HG03342 (cell line): ENCODE measurements around the gene SPRED3.

Experiments used
- ATAC-seq: cut with Tn5 transposase; IDR thresholded peaks from one replicate; pipeline ENCODE4 v1.9.1; 2021; ENCODE audit warnings: mild to moderate bottlenecking, moderate library complexity; ENCODE audit not compliant: unreplicated experiment

The SPRED3 gene

DNA sequence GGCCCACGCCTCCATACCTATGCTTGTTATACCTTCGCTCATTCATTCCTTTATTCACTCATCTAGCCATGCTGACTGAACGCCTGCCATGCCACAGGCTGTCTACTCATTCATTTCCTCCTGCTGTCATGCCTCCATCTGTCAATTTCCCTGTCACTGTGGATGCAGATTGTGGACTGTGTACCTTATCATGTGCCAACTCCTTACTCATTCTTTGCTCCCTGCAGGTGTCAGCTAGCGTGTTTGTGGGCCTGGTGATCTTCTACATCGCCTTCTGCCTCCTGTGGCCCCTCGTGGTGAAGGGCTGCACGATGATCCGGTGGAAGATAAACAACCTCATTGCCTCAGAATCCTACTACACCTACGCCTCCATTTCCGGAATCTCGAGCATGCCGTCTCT, 18.2 kb upstream of the SPRED3 start:
- no peak for ATAC-seq

- no peak for ATAC-seq
Observed at GRCh38 chr19:38371081-38371480, 17.4 kb upstream of the SPRED3 start.

- ATAC-seq, result no peak
Observed at GRCh38 chr19:38373907-38374331, 14.6 kb upstream of the SPRED3 start.

- ATAC-seq, result peak; percentile 93
Observed at GRCh38 chr19:38374332-38375097, 14.0 kb upstream of the SPRED3 start, which contains the start of gene PSMD8. PSMD8 (plus strand) TSS chr19:38374571; CDS start chr19:38374602, 31 bp downstream.

DNA sequence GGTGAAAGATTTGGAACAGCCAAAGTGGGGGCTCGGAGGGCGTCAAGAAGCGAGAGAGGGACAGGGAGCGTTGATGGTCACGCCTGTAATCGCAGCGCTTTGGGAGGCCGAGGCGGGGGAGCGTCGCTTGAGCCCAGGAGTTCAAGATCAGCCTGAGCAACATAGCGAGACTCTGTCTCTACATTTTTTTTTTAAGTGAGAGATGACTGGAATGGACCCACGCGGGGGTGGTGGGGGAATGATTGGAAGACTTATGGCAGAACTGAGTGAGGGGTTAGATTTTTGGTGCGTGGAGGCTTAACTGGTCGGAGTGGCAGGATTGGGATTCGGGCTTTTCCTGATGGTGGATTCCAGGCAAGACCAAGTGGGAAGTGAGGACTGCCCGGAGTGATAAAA, 13.4 kb upstream of the SPRED3 start:
- ATAC-seq, result no peak

DNA sequence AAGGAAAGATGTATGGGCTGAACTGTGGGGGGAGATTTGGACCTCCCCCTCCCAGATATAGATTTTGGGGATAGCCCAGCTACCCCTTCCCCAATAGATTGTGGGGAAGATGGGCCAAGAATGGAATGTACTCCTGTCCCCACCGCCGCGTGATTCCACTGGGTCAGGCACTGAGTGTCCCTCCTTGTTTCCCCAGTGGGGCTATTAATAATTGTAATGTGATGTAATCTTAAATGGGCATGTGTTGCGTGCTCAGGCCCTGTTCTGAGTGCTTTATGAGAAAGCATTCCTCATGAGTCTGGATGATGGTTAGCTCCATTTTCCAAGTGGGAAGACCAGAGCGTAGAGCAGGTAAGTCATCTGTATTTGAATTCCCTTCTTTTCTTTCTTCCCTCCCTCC, 12.7 kb upstream of the SPRED3 start:
- ATAC-seq, result no peak

GRCh38 chr19:38376576-38376975, 11.9 kb upstream of the SPRED3 start:
- ATAC-seq, result no peak

DNA sequence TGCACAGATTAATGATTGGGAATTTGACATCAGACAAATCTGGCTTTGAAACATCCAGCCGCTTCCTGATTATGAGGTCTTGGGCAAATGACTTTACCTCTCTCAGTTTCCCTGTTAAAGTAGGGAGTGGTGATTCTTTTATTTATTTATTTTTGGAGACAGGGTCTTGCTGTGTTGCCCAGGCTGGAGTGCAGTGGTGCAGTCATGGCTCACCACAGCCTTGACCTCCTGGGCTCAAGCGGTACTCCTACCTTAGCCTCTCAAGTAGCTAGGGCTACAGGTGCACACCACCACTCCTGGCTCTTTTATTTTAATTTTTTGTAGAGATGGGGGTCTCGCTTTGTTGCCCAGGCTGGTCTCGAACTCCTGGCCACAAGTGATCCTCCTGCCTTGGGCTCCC, 11.4 kb upstream of the SPRED3 start:
- ATAC-seq, result no peak

- no peak for ATAC-seq
Observed at GRCh38 chr19:38378866-38379265, 9.6 kb upstream of the SPRED3 start.

GRCh38 chr19:38381138-38381537, 7.4 kb upstream of the SPRED3 start:
- no peak for ATAC-seq

DNA sequence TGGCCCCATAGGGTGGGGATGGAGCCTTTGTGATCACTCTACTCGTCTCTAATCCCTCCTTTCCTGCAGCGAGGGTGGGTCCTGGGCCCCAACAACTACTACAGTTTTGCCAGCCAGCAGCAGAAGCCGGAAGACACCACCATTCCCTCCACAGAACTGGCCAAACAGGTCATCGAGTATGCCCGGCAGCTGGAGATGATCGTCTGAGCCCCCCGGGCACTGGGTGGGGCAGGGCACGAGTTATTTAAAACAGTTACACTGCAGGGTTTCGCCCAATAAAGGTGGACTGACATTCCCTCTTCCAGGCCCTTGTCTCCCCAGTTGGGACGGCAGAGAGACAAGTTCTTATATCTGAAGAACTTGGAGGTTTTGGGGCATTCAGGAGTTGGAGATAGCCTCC, 5.3 kb upstream of the SPRED3 start:
- no peak for ATAC-seq

GRCh38 chr19:38383743-38384142, 4.8 kb upstream of the SPRED3 start:
- no peak for ATAC-seq

- no peak for ATAC-seq
Observed at GRCh38 chr19:38384209-38385027, 4.1 kb upstream of the SPRED3 start.

DNA sequence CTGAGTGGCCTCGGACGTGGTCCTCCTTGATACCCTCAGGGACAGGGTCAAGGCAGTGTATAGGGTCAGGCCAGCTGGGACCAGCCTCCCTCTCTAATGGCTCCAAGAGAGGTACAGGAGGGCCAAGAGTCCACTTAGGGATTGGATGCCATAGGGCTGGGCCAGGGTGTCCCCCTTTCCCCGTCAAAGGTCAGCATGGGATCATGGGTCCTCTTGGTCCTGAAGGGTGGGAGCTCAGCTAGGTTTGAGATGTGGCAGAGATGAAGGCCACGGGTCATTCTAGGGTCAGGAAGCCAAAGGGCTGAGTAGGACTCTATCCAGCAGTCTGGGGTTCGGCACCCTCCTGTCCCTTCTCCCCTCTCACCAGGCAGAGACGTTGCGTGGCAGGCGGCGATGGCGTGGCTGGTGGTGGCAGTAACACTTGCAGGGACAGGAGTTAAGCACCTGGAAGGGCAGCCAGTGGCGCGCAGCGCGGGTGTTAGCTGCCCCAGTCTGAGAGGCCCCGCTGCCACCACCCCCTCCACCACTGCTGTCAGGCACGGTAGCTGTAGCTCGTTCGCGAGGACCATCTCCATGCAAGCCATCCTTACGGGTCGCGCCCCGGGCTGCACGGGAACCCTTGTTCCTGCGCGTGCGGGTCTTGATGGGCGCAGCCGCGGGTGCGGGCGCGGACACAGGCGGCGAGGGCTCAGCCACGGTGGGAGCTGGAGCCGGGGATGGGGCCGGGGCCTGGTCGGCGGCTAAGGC, 3.3 kb upstream of the SPRED3 start:
- no peak for ATAC-seq

DNA sequence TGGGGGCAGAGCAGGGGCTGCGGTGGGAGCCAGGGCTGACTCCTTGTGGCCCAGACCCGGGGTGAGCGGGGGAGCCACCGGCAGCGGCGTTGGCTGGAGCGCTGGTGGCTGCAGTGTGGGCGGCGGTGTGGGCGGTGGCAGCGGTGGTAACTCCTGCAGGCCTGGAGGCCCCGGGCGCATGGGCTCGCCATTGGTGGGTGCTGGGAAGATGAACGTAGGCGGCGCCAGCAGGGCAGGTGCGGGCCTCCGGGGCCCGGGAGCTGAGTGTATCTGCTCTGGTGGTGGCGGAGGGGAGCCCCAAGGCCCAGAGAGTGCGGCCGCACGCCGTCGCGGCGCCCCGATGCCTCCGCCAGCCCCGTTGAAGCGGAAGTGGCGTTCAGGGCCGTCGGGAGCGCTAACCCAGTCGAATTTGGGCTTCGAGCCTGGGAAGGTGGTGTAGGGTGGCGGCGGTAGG, 2.7 kb upstream of the SPRED3 start:
- ATAC-seq, result no peak

GRCh38 chr19:38386300-38386970, 2.1 kb upstream of the SPRED3 start:
- ATAC-seq, result no peak

GRCh38 chr19:38386971-38387549, 1.4 kb upstream of the SPRED3 start:
- ATAC-seq, result no peak

GRCh38 chr19:38387550-38388348, 748 bp upstream of the SPRED3 start, which contains the start of gene GGN:
GGN (minus strand) TSS chr19:38388034; CDS start chr19:38387261, 773 bp downstream.
- ATAC-seq, result peak; percentile 51

GRCh38 chr19:38389101-38389925, 816 bp downstream of the SPRED3 start:
- no peak for ATAC-seq
